ENCODE measurements around the gene TMOD1. TPM values are rescaled to one million over a fixed set of nuclear protein-coding genes. Genes with fewer than 3 reads are reported as not detected.

TMOD1 gene
- total and polyA plus RNA-seq, 2 experiments from 2014 or later = 0.69 to 4.5 TPM

- H2AFZ ChIP-seq = no peak overlapping the region
These were observed 144.3 kb downstream of the TMOD1 start for GRCh38 chr9:97645720-97646119.

DNA sequence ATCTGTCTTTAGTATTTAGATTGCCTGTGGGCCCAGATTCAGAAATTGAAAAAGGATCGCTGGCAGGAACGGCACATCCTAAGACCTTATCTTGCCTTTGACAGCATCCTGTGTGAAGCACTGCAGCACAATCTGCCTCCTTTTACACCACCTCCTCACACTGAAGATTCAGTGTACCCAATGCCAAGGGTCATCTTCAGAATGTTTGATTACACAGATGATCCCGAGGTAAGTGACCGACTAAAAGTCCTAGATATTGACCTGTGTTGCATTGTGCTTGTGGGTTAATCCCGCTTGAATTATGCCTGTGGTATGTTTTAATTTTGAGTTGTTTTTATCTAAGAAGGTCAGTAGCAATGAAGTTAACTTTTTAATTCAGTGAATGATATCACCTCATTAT, 146.5 kb downstream of the TMOD1 start:
- H3K27ac Mint-ChIP-seq = no peak overlapping the region
- peaks cover 57% of the 10 kb centered on the region for H3K36me3 Mint-ChIP-seq (ENCODE audit: low read depth)
- Histone ChIP-seq H3K4me3 (no peak overlapping the region), H3K27me3 (ENCODE audit: insufficient read depth) (no peaks in the 10 kb centered on the region), H3K9me2 (ENCODE audit: insufficient read depth) (no peaks in the 10 kb centered on the region), H3K27ac (ENCODE audit: low read depth) (no peak overlapping the region), H4K20me1 (replicated peaks; ENCODE audit: insufficient read depth) (peaks cover 10% of the 10 kb centered on the region), H3K36me3 (ENCODE audit: insufficient read depth) (peaks cover 53% of the 10 kb centered on the region), H3K79me2 (replicated peaks; ENCODE audit: insufficient read depth) (peaks cover 5% of the 10 kb centered on the region; the same call in 1 of the 2 replicates), H3K4me2 (no peak overlapping the region), H3F3A (replicated peaks; ENCODE audit: low read depth) (no peaks in the 10 kb centered on the region), H3K4me1 (ENCODE audit: insufficient read depth) (no peaks in the 10 kb centered on the region), H2AFZ (no peak overlapping the region)
- TF ChIP-seq NANOG (IDR thresholded peaks at IDR 0.05; ENCODE audit: borderline replicate concordance) = no peak
- TF ChIP-seq POLR2AphosphoS5 (IDR thresholded peaks at IDR 0.05; ENCODE audit: low read depth) = no peak
- ATAC-seq (no peak), DNase-seq (ENCODE audit: low spot score) (no peak)
- H3K27me3 Mint-ChIP-seq (ENCODE audit: insufficient read depth, low read depth, poor library complexity) = no peaks in the 10 kb centered on the region
- H3K9me3 Mint-ChIP-seq = no peaks in the 10 kb centered on the region
- no peaks in the 10 kb centered on the region for H3K4me1 Mint-ChIP-seq
- no peak overlapping the region for H3K4me3 Mint-ChIP-seq

More at GRCh38 chr9:97645720-97646119, 144.3 kb downstream of the TMOD1 start:
- Mint-ChIP-seq H3K27ac (no peak overlapping the region), H3K27me3 (ENCODE audit: insufficient read depth, low read depth, poor library complexity) (no peaks in the 10 kb centered on the region), H3K9me3 (no peaks in the 10 kb centered on the region), H3K4me3 (no peak overlapping the region), H3K4me1 (no peaks in the 10 kb centered on the region), H3K36me3 (ENCODE audit: low read depth) (peaks cover 46% of the 10 kb centered on the region)
- Histone ChIP-seq H3K27ac (ENCODE audit: low read depth) (no peak overlapping the region), H4K20me1 (replicated peaks; ENCODE audit: insufficient read depth) (peaks cover 12% of the 10 kb centered on the region), H3K36me3 (ENCODE audit: insufficient read depth) (peaks cover 47% of the 10 kb centered on the region), H3K4me3 (no peak overlapping the region), H3K27me3 (ENCODE audit: insufficient read depth) (no peaks in the 10 kb centered on the region), H3K4me1 (ENCODE audit: insufficient read depth) (no peaks in the 10 kb centered on the region), H3K9me2 (ENCODE audit: insufficient read depth) (no peaks in the 10 kb centered on the region), H3K79me2 (replicated peaks; ENCODE audit: insufficient read depth) (peaks cover 20% of the 10 kb centered on the region), H3F3A (replicated peaks; ENCODE audit: low read depth) (no peaks in the 10 kb centered on the region), H3K4me2 (no peak overlapping the region)
- DNase-seq (ENCODE audit: low spot score) (no peak), ATAC-seq (no peak)
- no peak for TF ChIP-seq ZNF331 (CRISPR knock-in tag; IDR thresholded peaks at IDR 0.05; ENCODE audit: low read depth)

Other genes with a start within 250 kb of the TMOD1 start
- 3.2 and 7.1 TPM in 2 replicates for gene CCDC180, start 194.0 kb upstream of the TMOD1 start, total RNA-seq (2014; rRNA removed; shearing (Covaris generic))
- gene CCDC180, start 194.0 kb upstream of the TMOD1 start, polyA plus RNA-seq (2016; fragmentation: Nextera tagmentation; extraction: Ambion mirVana) = 1.7 and 3.9 TPM in 2 replicates
- 1.7 and 3.1 TPM in 2 replicates for gene TDRD7, start 89.6 kb upstream of the TMOD1 start, total RNA-seq (2014; rRNA removed; shearing (Covaris generic))
- gene TDRD7, start 89.6 kb upstream of the TMOD1 start, polyA plus RNA-seq (2016; fragmentation: Nextera tagmentation; extraction: Ambion mirVana) = 0.47 and 1.7 TPM in 2 replicates
- 20.2 and 21.8 TPM in 2 replicates for gene TSTD2, start 131.7 kb downstream of the TMOD1 start, total RNA-seq (2014; rRNA removed; shearing (Covaris generic))
- 8.5 and 10.2 TPM in 2 replicates for gene TSTD2, start 131.7 kb downstream of the TMOD1 start, polyA plus RNA-seq (2016; fragmentation: Nextera tagmentation; extraction: Ambion mirVana)
- gene NCBP1, start 132.2 kb downstream of the TMOD1 start, total RNA-seq (2014; rRNA removed; shearing (Covaris generic)) = 60.2 and 63.4 TPM in 2 replicates
- gene NCBP1, start 132.2 kb downstream of the TMOD1 start, polyA plus RNA-seq (2016; fragmentation: Nextera tagmentation; extraction: Ambion mirVana) = 43.9 and 52.9 TPM in 2 replicates
- gene XPA, start 195.7 kb downstream of the TMOD1 start, total RNA-seq (2014; rRNA removed; shearing (Covaris generic)) = 1.9 TPM in 1 of 2 replicates, not detected in the other
- 5.8 and 9.1 TPM in 2 replicates for gene XPA, start 195.7 kb downstream of the TMOD1 start, polyA plus RNA-seq (2016; fragmentation: Nextera tagmentation; extraction: Ambion mirVana)

Data from GM23338 (cell line).